NT2/D1 (cell line): ENCODE measurements around the gene ITGA6.

Experiments used
- YY1 ChIP-seq: IDR thresholded peaks from 2 replicates; pipeline ENCODE4 v1.6.1; 2011; ENCODE audit not compliant: insufficient read length, insufficient read depth
- ZNF274 ChIP-seq: IDR thresholded peaks from 2 replicates; pipeline ENCODE4 v1.6.1; 2011; ENCODE audit warnings: mild to moderate bottlenecking, low read depth, low read length

GRCh38 chr2:172403402-172403801 lies 24.0 kb upstream of the ITGA6 start:
- TF ChIP-seq YY1 (no peak), ZNF274 (no peak)
